Measurements from ENCODE around the gene ITPR2.
"Not testable (repeated sequence)": the region's sequence is repeated elsewhere in the genome, so short reads cannot be mapped to it uniquely, and the experiment has no call there.

ITPR2 gene

GRCh38 chr12:26430596-26430995 lies 402.4 kb downstream of the ITPR2 start:
- not testable (repeated sequence) for H3K9me3 Mint-ChIP-seq; H3K36me3 Mint-ChIP-seq; H3K27ac Mint-ChIP-seq; DNase-seq (ENCODE audit: low spot score in 2 of 2); H3K4me3 Mint-ChIP-seq; ATAC-seq; H3K4me1 Mint-ChIP-seq

- Mint-ChIP-seq H3K4me3 (no peak overlapping the region), H3K27ac (no peak overlapping the region), H3K36me3 (peaks cover 8% of the 10 kb centered on the region), H3K9me3 (no peaks in the 10 kb centered on the region), H3K4me1 (no peaks in the 10 kb centered on the region)
- DNase-seq (ENCODE audit: low spot score in 2 of 2): no peak
- no peak for ATAC-seq
These were observed 403.8 kb downstream of the ITPR2 start for GRCh38 chr12:26429070-26429691.

- no peak for ATAC-seq
- no peaks in the 10 kb centered on the region for H3K4me1 Mint-ChIP-seq
- H3K36me3 Mint-ChIP-seq: peaks cover 8% of the 10 kb centered on the region
- no peak for DNase-seq (ENCODE audit: low spot score in 2 of 2)
- no peak overlapping the region for H3K4me3 Mint-ChIP-seq
- no peak overlapping the region for H3K27ac Mint-ChIP-seq
- no peaks in the 10 kb centered on the region for H3K9me3 Mint-ChIP-seq
These were observed 404.6 kb downstream of the ITPR2 start for GRCh38 chr12:26428420-26428819.

GRCh38 chr12:26426652-26427051 lies 406.3 kb downstream of the ITPR2 start:
- DNase-seq (ENCODE audit: low spot score in 2 of 2) (no peak), ATAC-seq (no peak)
- Mint-ChIP-seq H3K36me3 (peaks cover 8% of the 10 kb centered on the region), H3K27ac (no peak overlapping the region), H3K4me1 (no peaks in the 10 kb centered on the region), H3K9me3 (no peaks in the 10 kb centered on the region), H3K4me3 (no peak overlapping the region)

- peak; percentile 42 for ATAC-seq
- Mint-ChIP-seq H3K27ac (no peak overlapping the region), H3K4me3 (no peak overlapping the region), H3K9me3 (no peaks in the 10 kb centered on the region), H3K36me3 (peaks cover 13% of the 10 kb centered on the region), H3K4me1 (no peaks in the 10 kb centered on the region)
- no peak for DNase-seq (ENCODE audit: low spot score in 2 of 2)
These were observed 407.3 kb downstream of the ITPR2 start for GRCh38 chr12:26425587-26426260.

GRCh38 chr12:26422839-26423398 lies 410.1 kb downstream of the ITPR2 start:
- no peaks in the 10 kb centered on the region for H3K4me1 Mint-ChIP-seq
- no peak for DNase-seq (ENCODE audit: low spot score in 2 of 2)
- no peak for ATAC-seq
- H3K36me3 Mint-ChIP-seq: peaks cover 22% of the 10 kb centered on the region
- H3K9me3 Mint-ChIP-seq: no peaks in the 10 kb centered on the region
- H3K27ac Mint-ChIP-seq: no peak overlapping the region
- no peak overlapping the region for H3K4me3 Mint-ChIP-seq

GRCh38 chr12:26416550-26416949 lies 416.4 kb downstream of the ITPR2 start:
- no peak for ATAC-seq
- no peak for DNase-seq (ENCODE audit: low spot score in 2 of 2)
- no peak overlapping the region for H3K27ac Mint-ChIP-seq
- no peaks in the 10 kb centered on the region for H3K4me1 Mint-ChIP-seq
- H3K9me3 Mint-ChIP-seq: no peaks in the 10 kb centered on the region
- H3K36me3 Mint-ChIP-seq: peaks cover 27% of the 10 kb centered on the region
- no peak overlapping the region for H3K4me3 Mint-ChIP-seq

- Mint-ChIP-seq H3K27ac (no peak overlapping the region), H3K4me1 (no peaks in the 10 kb centered on the region), H3K36me3 (peaks cover 10% of the 10 kb centered on the region), H3K4me3 (no peak overlapping the region), H3K9me3 (no peaks in the 10 kb centered on the region)
- DNase-seq (ENCODE audit: low spot score in 2 of 2) (no peak), ATAC-seq (no peak)
These were observed 422.3 kb downstream of the ITPR2 start for GRCh38 chr12:26410689-26411088.

GRCh38 chr12:26406813-26407212 lies 426.2 kb downstream of the ITPR2 start:
- Mint-ChIP-seq H3K27ac (no peak overlapping the region), H3K4me1 (no peaks in the 10 kb centered on the region), H3K9me3 (no peaks in the 10 kb centered on the region), H3K4me3 (no peak overlapping the region), H3K36me3 (no peaks in the 10 kb centered on the region)
- ATAC-seq (no peak), DNase-seq (ENCODE audit: low spot score in 2 of 2) (no peak)

- DNase-seq (ENCODE audit: low spot score in 2 of 2): no peak
- Mint-ChIP-seq H3K36me3 (no peaks in the 10 kb centered on the region), H3K4me3 (no peak overlapping the region), H3K9me3 (no peaks in the 10 kb centered on the region), H3K4me1 (no peaks in the 10 kb centered on the region), H3K27ac (no peak overlapping the region)
- no peak for ATAC-seq
These were observed 426.6 kb downstream of the ITPR2 start for GRCh38 chr12:26406391-26406790.

- no peaks in the 10 kb centered on the region for H3K9me3 Mint-ChIP-seq
- no peaks in the 10 kb centered on the region for H3K36me3 Mint-ChIP-seq
- no peak overlapping the region for H3K27ac Mint-ChIP-seq
- ATAC-seq: no peak
- no peak for DNase-seq (ENCODE audit: low spot score in 2 of 2)
- H3K4me3 Mint-ChIP-seq: no peak overlapping the region
- no peaks in the 10 kb centered on the region for H3K4me1 Mint-ChIP-seq
These were observed 429.4 kb downstream of the ITPR2 start for GRCh38 chr12:26403601-26404000.

- Mint-ChIP-seq H3K9me3 (no peaks in the 10 kb centered on the region), H3K4me1 (no peaks in the 10 kb centered on the region), H3K27ac (no peak overlapping the region), H3K4me3 (no peak overlapping the region), H3K36me3 (no peaks in the 10 kb centered on the region)
- ATAC-seq: no peak
- no peak for DNase-seq (ENCODE audit: low spot score in 2 of 2)
These were observed 430.3 kb downstream of the ITPR2 start for GRCh38 chr12:26402648-26403047.

GRCh38 chr12:26401874-26402273 lies 431.1 kb downstream of the ITPR2 start:
- no peak overlapping the region for H3K27ac Mint-ChIP-seq
- ATAC-seq (no peak), DNase-seq (ENCODE audit: low spot score in 2 of 2) (no peak)
- no peaks in the 10 kb centered on the region for H3K9me3 Mint-ChIP-seq
- H3K36me3 Mint-ChIP-seq: no peaks in the 10 kb centered on the region
- H3K4me1 Mint-ChIP-seq: no peaks in the 10 kb centered on the region
- H3K4me3 Mint-ChIP-seq: no peak overlapping the region

- Mint-ChIP-seq H3K36me3 (no peaks in the 10 kb centered on the region), H3K4me3 (no peak overlapping the region), H3K4me1 (no peaks in the 10 kb centered on the region), H3K27ac (no peak overlapping the region), H3K9me3 (no peaks in the 10 kb centered on the region)
- ATAC-seq (no peak), DNase-seq (ENCODE audit: low spot score in 2 of 2) (no peak)
These were observed 432.4 kb downstream of the ITPR2 start for GRCh38 chr12:26400627-26401026.

GRCh38 chr12:26399381-26399780 lies 433.6 kb downstream of the ITPR2 start:
- H3K27ac Mint-ChIP-seq: no peak overlapping the region
- H3K9me3 Mint-ChIP-seq: no peaks in the 10 kb centered on the region
- DNase-seq (ENCODE audit: low spot score in 2 of 2): no peak
- H3K4me1 Mint-ChIP-seq: no peaks in the 10 kb centered on the region
- no peaks in the 10 kb centered on the region for H3K36me3 Mint-ChIP-seq
- no peak overlapping the region for H3K4me3 Mint-ChIP-seq
- ATAC-seq: no peak

GRCh38 chr12:26396402-26396801 lies 436.6 kb downstream of the ITPR2 start:
- DNase-seq (ENCODE audit: low spot score in 2 of 2) (no peak), ATAC-seq (peak; percentile 48)
- Mint-ChIP-seq H3K27ac (no peak overlapping the region), H3K4me1 (no peaks in the 10 kb centered on the region), H3K4me3 (no peak overlapping the region), H3K9me3 (no peaks in the 10 kb centered on the region), H3K36me3 (no peaks in the 10 kb centered on the region)

All from stimulated activated effector memory CD8-positive, alpha-beta T cell treated with anti-CD3 and anti-CD28 coated beads, Interleukin-12 subunit alpha, Interleukin-12 subunit beta, amount 100 ng/mL, for 72 hours (primary cell).